ENCODE data around the gene CNN2. TPM values are rescaled to one million over a fixed set of nuclear protein-coding genes. Genes with fewer than 3 reads are reported as not detected.

CNN2 gene
- total and polyA plus RNA-seq, 2 of the 4 experiments (the other 2 are of a cell fraction), result 272 to 395 TPM

GRCh38 chr19:1086613-1087012, 60.2 kb downstream of the CNN2 start:
- H3K4me2 ChIP-seq (ENCODE audit: low read depth, low read length), result no peak overlapping the region
- no peak overlapping the region for H4K8ac ChIP-seq (ENCODE audit: low read depth in 2 of 2, low read length in 2 of 2)
- no peak overlapping the region for H3K4me3 ChIP-seq (ENCODE audit: insufficient read depth, low read depth, low read length)
- peaks cover 34% of the 10 kb centered on the region for H3K36me3 ChIP-seq (ENCODE audit: control insufficient read depth, insufficient read depth, low read length)
- BruUV-seq (replicated peaks), result no TSS peak
- ChIA-PET POLR2A (ENCODE audit: unreplicated experiment) (no interaction called here), CTCF (interaction anchor here (1.2 kb wide), 1 partner anchor 27 kb away, joined by 4 read pairs; no protein-coding TSS in a partner anchor)
- WGBS, 2 experiments (ENCODE audit: extremely low coverage in 2 of 2, insufficient read length in 1 of 2), result 69% methylated on average over 21 of the region's 21 CpGs; no CpG with 5 or more reads in 1 of the 2 experiments
- TF ChIP-seq BHLHE40 (IDR thresholded peaks at IDR 0.05; ENCODE audit: low read depth, low read length), result no peak
- TF ChIP-seq RCOR1 (IDR thresholded peaks at IDR 0.05; ENCODE audit: insufficient replicate concordance, low read length), result no peak
- no peak for TF ChIP-seq SMC3 (IDR thresholded peaks at IDR 0.05; ENCODE audit: low read depth, low read length)
- TF ChIP-seq MAZ (IDR thresholded peaks at IDR 0.05; ENCODE audit: borderline replicate concordance, low read depth, low read length), result no peak
- TF ChIP-seq ELK1 (IDR thresholded peaks at IDR 0.05; ENCODE audit: borderline replicate concordance, low read depth, low read length), result no peak
- TF ChIP-seq RFX5 (IDR thresholded peaks at IDR 0.05; ENCODE audit: low read depth, low read length), result no peak
- no peak for TF ChIP-seq CEBPB (IDR thresholded peaks at IDR 0.05; ENCODE audit: low read depth, low read length)
- no peak overlapping the region for H2BK5ac ChIP-seq (ENCODE audit: low read depth, low read length, poor library complexity, severe bottlenecking)
- H2AFZ ChIP-seq (replicated peaks; ENCODE audit: low read length, poor library complexity), result peak overlapping the region; percentile 32
- H3K27me3 ChIP-seq (ENCODE audit: control insufficient read depth, insufficient read depth, low read length), result no peaks in the 10 kb centered on the region
- ATAC-seq (ENCODE audit: low read depth) (no peak), DNase-seq (no peak)
- H2AK9ac ChIP-seq (replicated peaks; ENCODE audit: low read depth, low read length, poor library complexity), result no peak overlapping the region
- in situ Hi-C loops (cut with MboI; ENCODE audit: low sequenced_read_pairs), result no loop called here
- H3K23ac ChIP-seq (ENCODE audit: low read depth, low read length), result no peak overlapping the region
- H3K9ac ChIP-seq (ENCODE audit: low read depth, low read length), result no peak overlapping the region
- H2BK120ac ChIP-seq (ENCODE audit: low read depth, low read length), result no peak overlapping the region
- no peak overlapping the region for H2BK20ac ChIP-seq (ENCODE audit: low read depth, low read length)
- no peak overlapping the region for H3K56ac ChIP-seq (ENCODE audit: extremely low read depth, insufficient read depth, low read length)
- H3K14ac ChIP-seq (replicated peaks; ENCODE audit: low read depth, low read length), result no peak overlapping the region
- no peak overlapping the region for H3K27ac ChIP-seq (ENCODE audit: insufficient read depth, low read length)
- H3K4ac ChIP-seq (ENCODE audit: low read depth, low read length), result no peak overlapping the region
- H3K79me1 ChIP-seq (ENCODE audit: low read depth in 1 of 2, low read length in 2 of 2), result peaks cover 0 to under 1% of the 10 kb centered on the region in 2 experiments; a peak in 1 of 4 replicates
- H4K20me1 ChIP-seq (ENCODE audit: insufficient read depth, low read length), result peaks cover 10% of the 10 kb centered on the region; the same call in 1 of the 2 replicates
- H3K4me1 ChIP-seq (ENCODE audit: control insufficient read depth, insufficient read depth, low read length), result no peaks in the 10 kb centered on the region
- H2BK15ac ChIP-seq (ENCODE audit: low read depth, low read length), result no peak overlapping the region
- intact Hi-C loops (cut with micrococcal nuclease), result no loop called here
- dilution Hi-C loops (cut with HindIII; ENCODE audit: low sequenced_read_pairs, unreplicated experiment), result no loop called here
- H3K18ac ChIP-seq (ENCODE audit: low read depth, low read length), result no peak overlapping the region
- no peak overlapping the region for H4K91ac ChIP-seq (ENCODE audit: insufficient read depth, low read depth, low read length)
- no peak overlapping the region for H2AK5ac ChIP-seq (ENCODE audit: low read depth, low read length)
- H3K9me1 ChIP-seq (ENCODE audit: insufficient read depth, low read length), result no peaks in the 10 kb centered on the region
- no peaks in the 10 kb centered on the region for H3K9me3 ChIP-seq (ENCODE audit: control insufficient read depth, insufficient read depth, low read length)
- H4K5ac ChIP-seq (ENCODE audit: low read depth, low read length), result no peak overlapping the region
